Measurements from ENCODE around the gene SWT1. TPM values are rescaled to one million over a fixed set of nuclear protein-coding genes. Genes with fewer than 3 reads are reported as not detected.

SWT1 gene
- total RNA-seq, 1 experiment from 2014 or later = 2.7 TPM

DNA sequence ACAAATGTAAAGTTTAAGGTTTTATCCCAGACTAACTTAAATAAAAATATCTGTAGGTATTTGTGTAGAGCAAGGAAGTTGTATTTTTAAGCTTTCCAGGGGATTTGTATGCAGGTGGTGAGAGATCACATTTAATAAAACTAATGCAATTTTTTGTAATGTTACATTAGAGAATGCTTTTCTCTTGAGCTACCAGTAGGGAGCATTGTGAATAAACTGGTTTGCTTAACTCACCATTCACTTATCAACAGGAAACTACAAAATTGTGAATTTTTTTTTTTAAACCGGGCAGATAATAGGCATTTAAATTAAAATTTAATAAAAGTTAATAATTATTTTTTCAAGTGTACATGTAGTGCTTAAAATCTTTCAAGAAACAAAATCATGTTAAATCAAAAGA is 81.5 kb downstream of the SWT1 start:
- TF ChIP-seq, protein P1, sequence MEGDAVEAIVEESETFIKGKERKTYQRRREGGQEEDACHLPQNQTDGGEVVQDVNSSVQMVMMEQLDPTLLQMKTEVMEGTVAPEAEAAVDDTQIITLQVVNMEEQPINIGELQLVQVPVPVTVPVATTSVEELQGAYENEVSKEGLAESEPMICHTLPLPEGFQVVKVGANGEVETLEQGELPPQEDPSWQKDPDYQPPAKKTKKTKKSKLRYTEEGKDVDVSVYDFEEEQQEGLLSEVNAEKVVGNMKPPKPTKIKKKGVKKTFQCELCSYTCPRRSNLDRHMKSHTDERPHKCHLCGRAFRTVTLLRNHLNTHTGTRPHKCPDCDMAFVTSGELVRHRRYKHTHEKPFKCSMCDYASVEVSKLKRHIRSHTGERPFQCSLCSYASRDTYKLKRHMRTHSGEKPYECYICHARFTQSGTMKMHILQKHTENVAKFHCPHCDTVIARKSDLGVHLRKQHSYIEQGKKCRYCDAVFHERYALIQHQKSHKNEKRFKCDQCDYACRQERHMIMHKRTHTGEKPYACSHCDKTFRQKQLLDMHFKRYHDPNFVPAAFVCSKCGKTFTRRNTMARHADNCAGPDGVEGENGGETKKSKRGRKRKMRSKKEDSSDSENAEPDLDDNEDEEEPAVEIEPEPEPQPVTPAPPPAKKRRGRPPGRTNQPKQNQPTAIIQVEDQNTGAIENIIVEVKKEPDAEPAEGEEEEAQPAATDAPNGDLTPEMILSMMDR (IDR thresholded peaks at IDR 0.05; ENCODE audit: insufficient read depth in 1 of 2, low read depth in 1 of 2, low read length in 1 of 2, severe bottlenecking in 1 of 2, unreplicated experiment in 1 of 2) = peak in 1 of 2 experiments; percentile 39
- peaks cover 12% of the 10 kb centered on the region for H3K36me3 Mint-ChIP-seq (ENCODE audit: insufficient read depth, unreplicated experiment)
- Histone ChIP-seq H3K36me3 (ENCODE audit: control insufficient read depth, insufficient read depth, low read length) (no peaks in the 10 kb centered on the region), H3K4me3 (ENCODE audit: low read depth, low read length) (no peak overlapping the region), H3K27me3 (replicated peaks; ENCODE audit: control insufficient read depth, insufficient read depth, low read length) (no peaks in the 10 kb centered on the region), H3K9me3 (peaks cover 3% of the 10 kb centered on the region; the same call in 1 of the 2 replicates), H3K4me1 (peaks cover 31% of the 10 kb centered on the region)
- ChIA-PET CTCF (interaction anchor here (0.8 kb wide), 1 partner anchor 78 kb away, joined by 4 read pairs; the partner anchor contains the start of gene IVNS1ABP), POLR2A (no interaction called here)
- no TSS peak for BruUV-seq (replicated peaks)
- no peak overlapping the region for H3K27ac Mint-ChIP-seq (ENCODE audit: unreplicated experiment)
- no peak for DNase-seq
- peaks cover 16% of the 10 kb centered on the region for H3K9me3 Mint-ChIP-seq (ENCODE audit: unreplicated experiment)
- H3K27me3 Mint-ChIP-seq (ENCODE audit: insufficient read depth, unreplicated experiment) = no peaks in the 10 kb centered on the region
- H3K4me3 Mint-ChIP-seq (ENCODE audit: unreplicated experiment) = no peak overlapping the region
- H3K4me1 Mint-ChIP-seq (ENCODE audit: low read depth, unreplicated experiment) = peaks cover 17% of the 10 kb centered on the region
- intact Hi-C loops (cut with micrococcal nuclease; ENCODE audit: unreplicated experiment) = no loop called here

DNA sequence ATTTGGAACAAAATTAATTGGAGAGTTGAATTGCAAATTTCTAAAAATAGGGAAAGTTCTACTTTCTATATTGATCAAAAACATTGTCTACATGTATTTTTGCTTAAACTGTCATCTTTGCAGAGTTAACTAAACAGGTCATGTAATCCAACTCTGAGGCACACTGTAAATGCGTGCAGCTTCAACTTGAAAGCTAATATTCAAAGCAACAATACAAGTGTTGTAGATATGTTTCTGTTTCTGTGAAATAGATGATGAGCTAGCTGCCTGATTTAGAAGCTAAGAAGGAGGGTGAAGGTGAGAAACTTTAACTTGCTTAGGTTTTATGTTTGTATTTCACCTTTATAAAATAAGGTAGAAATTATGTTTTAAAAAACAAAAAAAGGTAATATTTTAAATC is 82.9 kb downstream of the SWT1 start:
- Histone ChIP-seq H3K4me1 (peaks cover 22% of the 10 kb centered on the region), H3K4me3 (ENCODE audit: low read depth, low read length) (no peak overlapping the region), H3K9me3 (peaks cover 3% of the 10 kb centered on the region; the same call in 1 of the 2 replicates), H3K36me3 (ENCODE audit: control insufficient read depth, insufficient read depth, low read length) (no peaks in the 10 kb centered on the region), H3K27me3 (replicated peaks; ENCODE audit: control insufficient read depth, insufficient read depth, low read length) (no peaks in the 10 kb centered on the region)
- POLR2A ChIA-PET = no interaction called here
- BruUV-seq (replicated peaks) = no TSS peak
- TF ChIP-seq, protein P1 (IDR thresholded peaks at IDR 0.05; ENCODE audit: insufficient read depth in 1 of 2, low read depth in 1 of 2, low read length in 1 of 2, severe bottlenecking in 1 of 2, unreplicated experiment in 1 of 2) = no peak
- intact Hi-C loops (cut with micrococcal nuclease; ENCODE audit: unreplicated experiment) = no loop called here
- Mint-ChIP-seq H3K4me1 (ENCODE audit: low read depth, unreplicated experiment) (peaks cover 7% of the 10 kb centered on the region), H3K9me3 (ENCODE audit: unreplicated experiment) (peaks cover 3% of the 10 kb centered on the region), H3K4me3 (ENCODE audit: unreplicated experiment) (no peak overlapping the region), H3K27ac (ENCODE audit: unreplicated experiment) (no peak overlapping the region), H3K36me3 (ENCODE audit: insufficient read depth, unreplicated experiment) (peaks cover 7% of the 10 kb centered on the region), H3K27me3 (ENCODE audit: insufficient read depth, unreplicated experiment) (no peaks in the 10 kb centered on the region)
- CTCF ChIA-PET = interaction anchor here (1.4 kb wide), 1 partner anchor 77 kb away, joined by 3 read pairs; the partner anchor contains the start of gene IVNS1ABP
- DNase-seq = no peak

DNA sequence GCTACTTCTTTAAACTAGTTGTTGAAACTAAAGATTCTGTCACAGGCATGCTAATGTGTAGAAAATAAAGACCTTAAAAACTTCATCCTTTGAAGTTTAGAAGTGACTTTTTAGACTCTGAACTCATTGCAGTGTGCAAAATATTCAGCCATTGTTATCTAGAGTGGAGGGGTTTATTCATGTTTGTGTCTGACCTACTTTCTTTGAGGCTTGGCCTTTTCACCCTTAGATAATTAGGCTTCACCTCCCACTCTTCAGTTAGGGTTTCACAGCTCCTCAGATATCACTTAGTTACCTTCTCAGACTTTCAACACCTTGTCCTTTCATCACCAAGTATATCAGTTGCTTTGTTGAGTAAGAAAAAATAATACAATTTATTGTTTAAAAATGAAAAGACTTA is 84.2 kb downstream of the SWT1 start:
- no peak overlapping the region for H3K4me3 Mint-ChIP-seq (ENCODE audit: unreplicated experiment)

More for the DNA sequence above, 84.2 kb downstream of the SWT1 start:
- ChIA-PET POLR2A (no interaction called here), CTCF (interaction anchor here (1.4 kb wide), 1 partner anchor 76 kb away, joined by 3 read pairs; the partner anchor contains the start of gene IVNS1ABP)
- DNase-seq = no peak
- TF ChIP-seq, protein P1 (IDR thresholded peaks at IDR 0.05; ENCODE audit: insufficient read depth in 1 of 2, low read depth in 1 of 2, low read length in 1 of 2, severe bottlenecking in 1 of 2, unreplicated experiment in 1 of 2) = no peak
- intact Hi-C loops (cut with micrococcal nuclease; ENCODE audit: unreplicated experiment) = no loop called here
- Histone ChIP-seq H3K9me3 (peaks cover 3% of the 10 kb centered on the region; the same call in 1 of the 2 replicates), H3K4me3 (ENCODE audit: low read depth, low read length) (no peak overlapping the region), H3K36me3 (ENCODE audit: control insufficient read depth, insufficient read depth, low read length) (no peaks in the 10 kb centered on the region), H3K27me3 (replicated peaks; ENCODE audit: control insufficient read depth, insufficient read depth, low read length) (no peaks in the 10 kb centered on the region), H3K4me1 (peaks cover 22% of the 10 kb centered on the region)
- no TSS peak for BruUV-seq (replicated peaks)
- Mint-ChIP-seq H3K27me3 (ENCODE audit: insufficient read depth, unreplicated experiment) (no peaks in the 10 kb centered on the region), H3K27ac (ENCODE audit: unreplicated experiment) (no peak overlapping the region), H3K4me1 (ENCODE audit: low read depth, unreplicated experiment) (peaks cover 7% of the 10 kb centered on the region), H3K36me3 (ENCODE audit: insufficient read depth, unreplicated experiment) (no peaks in the 10 kb centered on the region), H3K9me3 (ENCODE audit: unreplicated experiment) (no peaks in the 10 kb centered on the region)

All from Caco-2 (cell line).